PC-9 (cell line): ENCODE data around the gene CCDC107.

Source experiments
- EZH2 ChIP-seq: fragments of 200-600 bp; sonication (generic); IDR thresholded peaks from 2 replicates; pipeline ENCODE4 v1.8.0; 2017; ENCODE audit warnings: antibody characterized with exemption, low read depth
- TF ChIP-seq, protein P1 (sequence below): fragments of 200-600 bp; sonication (generic); conservative IDR thresholded peaks from 2 replicates; pipeline ENCODE4 v1.6.1; 2017; ENCODE audit warnings: mixed run types, antibody characterized with exemption, mild to moderate bottlenecking, moderate library complexity

GRCh38 chr9:35691757-35692301 lies 33.7 kb downstream of the CCDC107 start:
- TF ChIP-seq, protein P1, sequence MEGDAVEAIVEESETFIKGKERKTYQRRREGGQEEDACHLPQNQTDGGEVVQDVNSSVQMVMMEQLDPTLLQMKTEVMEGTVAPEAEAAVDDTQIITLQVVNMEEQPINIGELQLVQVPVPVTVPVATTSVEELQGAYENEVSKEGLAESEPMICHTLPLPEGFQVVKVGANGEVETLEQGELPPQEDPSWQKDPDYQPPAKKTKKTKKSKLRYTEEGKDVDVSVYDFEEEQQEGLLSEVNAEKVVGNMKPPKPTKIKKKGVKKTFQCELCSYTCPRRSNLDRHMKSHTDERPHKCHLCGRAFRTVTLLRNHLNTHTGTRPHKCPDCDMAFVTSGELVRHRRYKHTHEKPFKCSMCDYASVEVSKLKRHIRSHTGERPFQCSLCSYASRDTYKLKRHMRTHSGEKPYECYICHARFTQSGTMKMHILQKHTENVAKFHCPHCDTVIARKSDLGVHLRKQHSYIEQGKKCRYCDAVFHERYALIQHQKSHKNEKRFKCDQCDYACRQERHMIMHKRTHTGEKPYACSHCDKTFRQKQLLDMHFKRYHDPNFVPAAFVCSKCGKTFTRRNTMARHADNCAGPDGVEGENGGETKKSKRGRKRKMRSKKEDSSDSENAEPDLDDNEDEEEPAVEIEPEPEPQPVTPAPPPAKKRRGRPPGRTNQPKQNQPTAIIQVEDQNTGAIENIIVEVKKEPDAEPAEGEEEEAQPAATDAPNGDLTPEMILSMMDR: no peak
- no peak for TF ChIP-seq EZH2
